Upper lobe of left lung (tissue), 6 donors: Measurements from ENCODE around the gene TMEM121. TPM values are rescaled to one million over a fixed set of nuclear protein-coding genes. Genes with fewer than 3 reads are reported as not detected.

Experiments used
- ATAC-seq, 2 donors: fragments of 200-7000 bp; cut with Tn5 transposase; one replicate each; pipeline ENCODE4 v1.9.1; 2022; ENCODE audit warnings: mild to moderate bottlenecking in 2 of 2, moderate library complexity in 2 of 2; ENCODE audit not compliant: low FRiP score in 2 of 2
- DNase-seq, 2 donors: peaks; one replicate each; pipeline ENCODE4 v3.0.0-alpha.2; 2019 to 2020
- H3K27ac ChIP-seq, 4 donors: fragments of 200-600 bp; sonication (generic); one replicate each; pipeline ENCODE4 v1.5.1; 2016 to 2019
- H3K27me3 ChIP-seq, 4 donors: fragments of 200-600 bp; sonication (generic); one replicate each; pipeline ENCODE4 v1.5.1; 2017 to 2019
- H3K36me3 ChIP-seq, 4 donors: fragments of 200-600 bp; sonication (generic); one replicate each; pipeline ENCODE4 v1.5.1; 2016 to 2019
- H3K4me1 ChIP-seq, 4 donors: fragments of 200-600 bp; sonication (generic); one replicate each; pipeline ENCODE4 v1.5.1; 2018 to 2019
- H3K4me3 ChIP-seq, 4 donors: fragments of 200-600 bp; sonication (generic); one replicate each; pipeline ENCODE4 v1.5.1; 2017 to 2019; ENCODE audit warnings: mild to moderate bottlenecking in 2 of 4, moderate library complexity in 1 of 4
- H3K9me3 ChIP-seq, 4 donors: fragments of 200-600 bp; sonication (generic); one replicate each; pipeline ENCODE4 v1.5.1; 2018 to 2019
- EP300 ChIP-seq, 4 donors: sonication (generic); formaldehyde crosslinking; IDR thresholded peaks; one replicate each; pipeline ENCODE4 v1.5.1; 2017; ENCODE audit warnings: antibody characterized with exemption in 4 of 4, control low read depth in 2 of 4
- POLR2A ChIP-seq, 4 donors: fragments of 450-650 bp; IDR thresholded peaks; one replicate each; pipeline ENCODE4 v1.5.1; 2016 to 2017; ENCODE audit warnings: antibody characterized with exemption in 4 of 4, mild to moderate bottlenecking in 2 of 4
- POLR2AphosphoS5 ChIP-seq, 2 donors: sonication (generic); formaldehyde crosslinking; IDR thresholded peaks; one replicate each; pipeline ENCODE4 v1.5.1; 2017; ENCODE audit warnings: antibody characterized with exemption in 2 of 2
- WGBS, 2 donors: methylation state at CpG; one replicate each; pipeline ENCODE4 v1.1.5; 2017 to 2018; 5-methylcytosine and 5-hydroxymethylcytosine counted together
- total RNA-seq, 6 donors: library from RNA; depleted of rRNA in 4 of 6; stranded (reverse); fragments of >200 nt in 4 of 6; gene quantifications; one replicate each; pipeline versions ENCODE4 v1.1.0 to v1.2.1, GENCODE V29; 2016 to 2021
- TF ChIP-seq, protein P1 (sequence below), 6 experiments: fragments of 450-650 bp in 4 of 6; fragments of 200-600 bp in 2 of 6; sonication (generic) in 2 of 6; IDR thresholded peaks; one replicate each; pipeline ENCODE4 v1.5.1; 2016 to 2019; ENCODE audit warnings: antibody characterized with exemption in 6 of 6
- donor health status: DM: no; HTN: no; CAD: no; lungs with moderate emphysema.
- donor health status: DM: no; HTN: yes; CAD: no; lungs with severe emphysema.

TMEM121 gene
- total RNA-seq, 6 donors from 2014 or later = 0.69 to 4.6 (median 3.8) TPM; not detected in 1

DNA sequence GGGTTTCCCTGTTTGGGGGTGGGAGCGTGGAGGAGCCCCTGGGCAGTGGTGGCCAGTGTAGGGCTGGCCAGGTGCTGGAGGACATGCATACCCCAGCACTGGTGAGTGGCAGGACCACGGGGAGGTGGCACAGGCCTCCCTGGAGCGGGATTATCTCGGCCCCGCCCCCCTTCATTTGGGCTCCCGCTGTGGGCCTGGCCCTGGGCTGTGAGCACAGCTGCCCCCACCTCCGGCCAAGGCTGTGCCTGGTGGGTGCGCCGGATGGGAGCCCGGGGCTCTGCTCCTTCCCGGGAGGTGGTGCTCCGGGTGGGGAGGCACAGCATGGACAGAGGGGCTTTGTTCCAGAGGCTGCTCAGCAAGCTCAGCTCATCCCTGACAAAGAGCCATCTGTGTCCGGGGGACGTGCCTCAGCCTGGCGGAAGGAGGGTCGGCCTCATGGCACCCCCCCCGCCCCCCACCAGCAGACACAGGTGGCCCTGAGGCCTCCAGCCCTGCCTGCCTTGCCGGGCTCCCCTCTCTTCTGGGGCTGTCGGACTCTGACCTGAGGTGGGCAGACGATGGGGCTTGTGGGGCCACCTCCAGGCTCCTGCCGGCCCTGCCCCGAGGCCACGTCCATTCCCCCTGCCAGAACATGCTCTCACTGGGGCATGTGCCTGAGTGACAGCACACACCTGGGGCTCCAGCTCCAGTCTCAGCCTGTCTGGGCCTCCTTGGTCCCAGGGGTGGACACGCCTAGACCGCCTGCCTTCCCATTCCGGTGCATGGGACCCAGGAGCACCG, 26.9 kb upstream of the TMEM121 start:
- peaks cover 0 to 7% (median 2%) of the 10 kb centered on the region in 4 donors for H3K36me3 ChIP-seq
- TF ChIP-seq POLR2AphosphoS5 (IDR thresholded peaks at IDR 0.05) = no peak
- TF ChIP-seq EP300 (IDR thresholded peaks at IDR 0.05) = no peak
- no peak for TF ChIP-seq POLR2A (IDR thresholded peaks at IDR 0.05)
- TF ChIP-seq, protein P1, sequence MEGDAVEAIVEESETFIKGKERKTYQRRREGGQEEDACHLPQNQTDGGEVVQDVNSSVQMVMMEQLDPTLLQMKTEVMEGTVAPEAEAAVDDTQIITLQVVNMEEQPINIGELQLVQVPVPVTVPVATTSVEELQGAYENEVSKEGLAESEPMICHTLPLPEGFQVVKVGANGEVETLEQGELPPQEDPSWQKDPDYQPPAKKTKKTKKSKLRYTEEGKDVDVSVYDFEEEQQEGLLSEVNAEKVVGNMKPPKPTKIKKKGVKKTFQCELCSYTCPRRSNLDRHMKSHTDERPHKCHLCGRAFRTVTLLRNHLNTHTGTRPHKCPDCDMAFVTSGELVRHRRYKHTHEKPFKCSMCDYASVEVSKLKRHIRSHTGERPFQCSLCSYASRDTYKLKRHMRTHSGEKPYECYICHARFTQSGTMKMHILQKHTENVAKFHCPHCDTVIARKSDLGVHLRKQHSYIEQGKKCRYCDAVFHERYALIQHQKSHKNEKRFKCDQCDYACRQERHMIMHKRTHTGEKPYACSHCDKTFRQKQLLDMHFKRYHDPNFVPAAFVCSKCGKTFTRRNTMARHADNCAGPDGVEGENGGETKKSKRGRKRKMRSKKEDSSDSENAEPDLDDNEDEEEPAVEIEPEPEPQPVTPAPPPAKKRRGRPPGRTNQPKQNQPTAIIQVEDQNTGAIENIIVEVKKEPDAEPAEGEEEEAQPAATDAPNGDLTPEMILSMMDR (IDR thresholded peaks at IDR 0.05) = no peak
- no peak for ATAC-seq
- H3K9me3 ChIP-seq = no peaks in the 10 kb centered on the region
- WGBS, 2 donors = 89 to 97% methylated on average over 4 to 20 of the region's 27 CpGs
- no peaks in the 10 kb centered on the region for H3K27me3 ChIP-seq
- DNase-seq = peak; percentile 15 to 77
- H3K27ac ChIP-seq = no peak overlapping the region
- no peak overlapping the region for H3K4me3 ChIP-seq
- no peaks in the 10 kb centered on the region for H3K4me1 ChIP-seq

- no peaks in the 10 kb centered on the region for H3K27me3 ChIP-seq
- H3K4me1 ChIP-seq = no peaks in the 10 kb centered on the region
- peak; percentile 6 to 75 for DNase-seq
- 85 to 88% methylated on average over 18 to 21 of the region's 21 CpGs for WGBS, 2 donors
- ATAC-seq = no peak
- peaks cover 0 to 7% (median 2%) of the 10 kb centered on the region in 4 donors for H3K36me3 ChIP-seq
- no peak overlapping the region for H3K4me3 ChIP-seq
- no peaks in the 10 kb centered on the region for H3K9me3 ChIP-seq
- TF ChIP-seq POLR2A (IDR thresholded peaks at IDR 0.05) (no peak), POLR2AphosphoS5 (IDR thresholded peaks at IDR 0.05) (no peak), EP300 (IDR thresholded peaks at IDR 0.05) (no peak)
- TF ChIP-seq, protein P1 (IDR thresholded peaks at IDR 0.05) = no peak
- no peak overlapping the region for H3K27ac ChIP-seq
Measured at GRCh38 chr14:105500036-105500725, 26.2 kb upstream of the TMEM121 start.

- Histone ChIP-seq H3K9me3 (no peaks in the 10 kb centered on the region), H3K27ac (no peak overlapping the region), H3K36me3 (peaks cover 0 to 7% (median 2%) of the 10 kb centered on the region in 4 donors), H3K4me3 (no peak overlapping the region), H3K27me3 (no peaks in the 10 kb centered on the region), H3K4me1 (no peaks in the 10 kb centered on the region)
- TF ChIP-seq POLR2A (IDR thresholded peaks at IDR 0.05) (no peak), POLR2AphosphoS5 (IDR thresholded peaks at IDR 0.05) (no peak), EP300 (IDR thresholded peaks at IDR 0.05) (no peak)
- ATAC-seq (no peak), DNase-seq (peak; percentile 3 to 48)
- WGBS, 2 donors = 64 to 75% methylated on average over 7 to 10 of the region's 10 CpGs
Measured at GRCh38 chr14:105500726-105501101, 25.7 kb upstream of the TMEM121 start.

DNA sequence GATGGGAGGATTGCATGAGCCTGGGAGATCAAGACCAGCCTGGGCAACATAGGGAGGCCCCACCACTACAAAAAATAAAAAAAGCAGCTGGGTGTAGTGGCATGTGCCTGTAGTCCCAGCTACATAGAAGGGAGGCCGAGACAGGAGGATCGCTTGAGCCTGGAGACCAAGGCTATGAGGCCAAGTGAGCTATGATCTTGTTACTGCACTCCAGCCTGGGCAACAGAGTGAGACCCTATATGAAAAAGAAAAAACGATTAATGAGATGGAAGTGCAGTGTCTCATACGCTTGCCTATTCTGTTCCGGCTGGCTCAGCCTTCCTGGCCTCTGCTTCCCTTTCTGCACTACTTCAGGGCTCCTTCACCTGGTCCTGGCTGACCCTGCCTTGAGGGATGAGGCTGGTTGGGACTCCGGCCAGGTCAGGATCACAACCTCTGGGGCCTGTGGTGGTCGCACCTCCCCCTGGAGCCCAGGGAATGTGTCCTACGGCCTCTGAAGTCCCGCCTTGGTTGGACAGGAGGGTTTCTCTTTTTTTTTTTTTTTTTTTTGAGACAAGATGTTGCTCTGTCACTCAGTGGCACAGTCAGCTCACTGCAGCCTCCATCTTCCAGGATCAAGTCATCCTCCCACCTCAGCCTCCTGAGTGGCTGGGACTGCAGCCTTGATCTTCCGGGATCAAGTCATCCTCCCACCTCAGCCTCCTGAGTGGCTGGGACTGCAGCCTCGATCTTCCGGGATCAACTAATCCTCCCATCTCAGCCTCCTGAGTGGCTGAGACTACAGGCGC, 24.7 kb upstream of the TMEM121 start:
- H3K36me3 ChIP-seq = peaks cover 0 to 7% (median 2%) of the 10 kb centered on the region in 4 donors
- H3K27me3 ChIP-seq = no peaks in the 10 kb centered on the region
- no peak overlapping the region for H3K27ac ChIP-seq
- TF ChIP-seq EP300 (IDR thresholded peaks at IDR 0.05) = no peak
- no peak for TF ChIP-seq POLR2A (IDR thresholded peaks at IDR 0.05)
- no peak for TF ChIP-seq POLR2AphosphoS5 (IDR thresholded peaks at IDR 0.05)
- TF ChIP-seq, protein P1 (IDR thresholded peaks at IDR 0.05) = no peak
- no peaks in the 10 kb centered on the region for H3K9me3 ChIP-seq
- no peaks in the 10 kb centered on the region for H3K4me1 ChIP-seq
- no peak for ATAC-seq
- DNase-seq = peak in 1 of 2 donors; percentile 19
- WGBS, 2 donors = 87 to 89% methylated on average over 13 of the region's 13 CpGs
- H3K4me3 ChIP-seq = no peak overlapping the region
